ENCODE results near the gene CELF4. TPM values are rescaled to one million over a fixed set of nuclear protein-coding genes. Genes with fewer than 3 reads are reported as not detected.
A peak's percentile ranks its signal among the peaks of the same experiment; 100 is the strongest.

The CELF4 gene
- total RNA-seq, 2 experiments from 2014 or later: not detected

DNA sequence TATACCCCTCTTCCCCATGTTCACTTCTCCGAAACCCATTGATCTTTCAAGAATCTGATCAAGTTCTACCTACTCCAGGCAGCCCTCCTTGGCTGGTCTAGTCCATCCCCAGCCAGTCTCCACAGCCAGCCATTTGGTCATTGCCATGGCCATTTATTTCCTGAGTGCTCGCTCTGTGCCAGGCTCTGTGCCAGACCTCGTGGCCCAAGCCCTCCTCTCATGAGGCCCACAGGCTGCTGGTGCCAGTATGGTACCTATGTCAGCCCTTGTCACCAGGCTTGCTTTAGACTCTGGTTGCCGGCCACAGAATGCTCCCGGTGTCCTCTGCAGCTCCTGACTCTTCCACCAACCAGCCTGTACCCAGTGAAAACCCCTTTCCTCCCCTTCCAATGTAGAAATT lies 78.8 kb downstream of the CELF4 start:
- CTCF ChIA-PET: no interaction called here
- Mint-ChIP-seq H3K4me1 (peaks cover 1% of the 10 kb centered on the region), H3K9me3 (no peaks in the 10 kb centered on the region)

DNA sequence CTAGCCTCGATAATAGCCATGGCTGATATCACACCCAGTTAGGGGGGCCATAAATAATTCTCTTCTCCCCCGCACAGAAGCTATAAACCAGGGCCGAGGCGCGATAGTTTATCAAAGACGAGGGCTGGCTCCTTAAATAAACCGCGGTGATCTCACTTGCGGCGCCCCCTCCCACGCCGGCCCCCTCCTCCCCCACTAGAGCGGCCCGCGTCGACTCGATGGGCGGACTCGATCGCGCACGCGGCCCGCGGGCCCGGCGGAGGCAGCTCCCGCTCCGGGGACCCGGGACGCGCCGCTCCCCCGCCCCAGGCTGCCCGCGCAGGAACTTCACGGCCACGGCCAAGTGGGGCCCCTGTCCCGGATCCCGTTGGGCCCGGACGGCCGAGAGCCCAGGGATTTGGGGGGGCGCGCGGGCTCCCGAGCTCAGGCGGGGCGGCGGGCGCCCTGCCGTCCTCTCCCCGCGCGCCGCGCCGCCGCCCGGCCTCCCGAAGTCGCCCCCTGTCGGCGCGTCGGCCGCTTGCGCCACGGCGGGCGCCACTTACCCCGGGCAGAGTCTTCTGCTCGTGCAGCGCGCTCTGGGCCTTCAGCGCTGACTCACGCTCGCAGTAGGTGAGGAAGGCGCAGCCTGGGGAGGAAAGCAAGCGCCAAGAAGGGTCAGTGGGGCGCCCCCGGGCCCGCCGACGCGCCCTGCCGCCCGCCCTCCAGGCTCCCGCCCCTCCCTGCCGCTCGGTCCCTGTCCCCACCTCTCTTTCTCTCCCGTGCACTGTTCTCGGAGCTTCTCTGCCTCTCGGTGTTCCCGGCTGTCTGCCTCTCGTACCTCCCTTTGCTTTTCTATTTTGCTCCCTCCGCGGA lies 80.4 kb downstream of the CELF4 start:
- CTCF ChIA-PET: no interaction called here
- no peak for DNase-seq
- H3K9me3 Mint-ChIP-seq: no peaks in the 10 kb centered on the region

More for the DNA sequence above, 78.8 kb downstream of the CELF4 start:
- DNase-seq: no peak
- POLR2A ChIA-PET: no interaction called here
- no peak overlapping the region for H3K27ac Mint-ChIP-seq
- H3K27me3 Mint-ChIP-seq: peaks cover 52% of the 10 kb centered on the region
- H3K36me3 Mint-ChIP-seq (ENCODE audit: low read depth): no peaks in the 10 kb centered on the region
- no peak overlapping the region for H3K4me3 Mint-ChIP-seq

DNA sequence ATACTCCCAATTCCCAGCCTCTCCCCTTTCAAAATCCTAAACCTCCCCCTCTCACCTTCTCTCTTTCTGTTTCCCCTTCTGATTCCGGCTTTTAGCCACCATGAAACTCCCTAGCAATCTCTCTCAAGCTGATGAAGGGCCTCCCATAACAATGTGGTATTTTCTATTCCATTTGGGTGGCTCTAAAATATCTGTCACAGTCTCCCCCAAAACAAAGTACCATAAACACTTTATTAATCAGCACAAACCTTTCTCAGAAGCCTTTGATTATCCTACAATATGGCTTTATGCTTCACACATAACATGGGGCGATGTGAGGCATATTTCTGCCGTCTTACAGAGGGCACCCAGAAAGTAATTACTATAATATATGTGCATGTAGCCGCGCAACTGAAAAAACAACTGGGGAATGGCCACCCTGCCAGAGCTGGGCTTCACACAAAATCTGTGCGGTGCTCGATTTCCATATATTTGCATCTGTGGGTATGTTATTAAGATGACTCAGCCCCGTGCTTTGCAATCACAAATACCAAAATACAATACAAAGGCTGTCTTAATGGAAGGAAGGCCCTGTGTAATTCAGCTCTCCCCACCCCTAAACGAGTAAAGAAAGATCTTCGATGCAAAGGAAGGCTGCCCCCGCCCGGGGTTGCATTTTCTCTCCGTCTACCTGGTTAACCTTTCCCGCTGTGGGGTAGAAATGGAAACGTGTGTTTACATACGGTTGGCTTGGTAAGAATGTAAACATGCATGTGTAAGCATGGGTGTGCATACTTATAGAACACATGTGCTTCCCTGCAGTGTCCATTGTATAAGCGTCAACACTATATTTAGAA lies 81.4 kb downstream of the CELF4 start:
- POLR2A ChIA-PET: no interaction called here
- H3K27ac Mint-ChIP-seq: peak overlapping the region; percentile 47
- no peaks in the 10 kb centered on the region for H3K9me3 Mint-ChIP-seq
- no peaks in the 10 kb centered on the region for H3K36me3 Mint-ChIP-seq (ENCODE audit: low read depth)
- CTCF ChIA-PET: no interaction called here
- H3K4me1 Mint-ChIP-seq: peaks cover 1% of the 10 kb centered on the region
- no peak overlapping the region for H3K4me3 Mint-ChIP-seq
- H3K27me3 Mint-ChIP-seq: peaks cover 52% of the 10 kb centered on the region
- DNase-seq: no peak

More for the DNA sequence above, 80.4 kb downstream of the CELF4 start:
- Mint-ChIP-seq H3K36me3 (ENCODE audit: low read depth) (no peaks in the 10 kb centered on the region), H3K27ac (no peak overlapping the region), H3K4me1 (peaks cover 1% of the 10 kb centered on the region), H3K4me3 (no peak overlapping the region), H3K27me3 (peaks cover 52% of the 10 kb centered on the region)
- POLR2A ChIA-PET: no interaction called here

DNA sequence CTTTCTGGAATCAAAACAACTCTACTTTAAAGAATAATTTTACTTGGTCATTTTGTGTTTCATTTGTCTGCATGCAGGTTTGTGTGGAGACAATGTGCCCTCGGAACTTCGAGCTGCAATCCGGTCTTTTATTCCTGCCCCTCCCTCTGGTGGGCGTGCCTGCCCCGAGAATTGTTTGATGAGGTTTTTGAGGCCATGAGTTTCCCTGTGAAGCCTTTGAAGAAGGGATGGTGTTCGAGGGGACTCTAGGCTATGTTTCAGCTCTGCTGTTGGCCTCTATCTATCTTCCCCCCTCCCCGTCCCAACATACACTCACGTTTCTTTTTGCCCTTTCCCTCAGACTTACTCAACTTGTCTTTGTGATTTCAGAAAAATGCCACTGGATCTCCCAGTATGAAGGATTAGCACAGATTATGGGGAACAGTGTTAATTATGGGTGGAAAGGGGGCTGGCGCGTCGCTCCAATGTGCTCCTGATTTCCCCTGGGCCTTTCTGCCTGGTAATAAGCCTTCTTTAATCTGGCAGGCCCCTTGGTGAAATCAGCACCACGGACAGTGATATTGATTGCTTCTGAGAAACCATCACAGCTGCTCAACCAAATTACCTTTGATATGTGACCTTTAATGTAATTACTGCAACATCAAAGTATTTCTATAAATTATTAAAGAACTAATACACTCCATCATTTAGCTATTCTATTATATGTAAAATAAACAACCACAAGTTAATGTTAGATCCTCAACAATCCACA lies 82.2 kb downstream of the CELF4 start:
- Mint-ChIP-seq H3K36me3 (ENCODE audit: low read depth) (no peaks in the 10 kb centered on the region), H3K4me3 (no peak overlapping the region), H3K27ac (no peak overlapping the region), H3K4me1 (peaks cover 1% of the 10 kb centered on the region), H3K27me3 (peaks cover 50% of the 10 kb centered on the region), H3K9me3 (no peaks in the 10 kb centered on the region)
- ChIA-PET CTCF (no interaction called here), POLR2A (no interaction called here)
- peak; percentile 14 for DNase-seq

DNA sequence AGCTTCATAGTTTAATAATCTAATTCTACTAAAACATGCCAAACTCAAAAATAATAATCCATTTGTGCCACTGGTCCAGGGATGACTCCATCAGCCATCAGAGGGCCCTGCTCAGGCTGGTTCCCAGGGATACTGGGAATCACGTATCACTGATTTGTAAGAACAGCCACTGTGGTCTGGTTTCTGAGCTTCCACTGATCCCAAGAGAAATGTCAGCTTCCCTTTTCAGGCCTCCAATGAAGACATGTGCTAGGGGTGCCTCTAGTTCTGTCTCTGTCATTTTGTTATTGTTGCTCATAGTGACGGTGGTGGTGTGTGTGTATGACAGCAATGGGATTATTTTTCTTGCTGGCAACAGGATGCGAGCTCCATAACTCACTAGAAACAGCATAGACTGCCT lies 83.2 kb downstream of the CELF4 start:
- ChIA-PET POLR2A (no interaction called here), CTCF (no interaction called here)
- no peak overlapping the region for H3K4me3 Mint-ChIP-seq
- no peaks in the 10 kb centered on the region for H3K9me3 Mint-ChIP-seq
- peaks cover 42% of the 10 kb centered on the region for H3K27me3 Mint-ChIP-seq
- H3K4me1 Mint-ChIP-seq: peaks cover 1% of the 10 kb centered on the region
- no peaks in the 10 kb centered on the region for H3K36me3 Mint-ChIP-seq (ENCODE audit: low read depth)
- no peak for DNase-seq
- H3K27ac Mint-ChIP-seq: no peak overlapping the region

DNA sequence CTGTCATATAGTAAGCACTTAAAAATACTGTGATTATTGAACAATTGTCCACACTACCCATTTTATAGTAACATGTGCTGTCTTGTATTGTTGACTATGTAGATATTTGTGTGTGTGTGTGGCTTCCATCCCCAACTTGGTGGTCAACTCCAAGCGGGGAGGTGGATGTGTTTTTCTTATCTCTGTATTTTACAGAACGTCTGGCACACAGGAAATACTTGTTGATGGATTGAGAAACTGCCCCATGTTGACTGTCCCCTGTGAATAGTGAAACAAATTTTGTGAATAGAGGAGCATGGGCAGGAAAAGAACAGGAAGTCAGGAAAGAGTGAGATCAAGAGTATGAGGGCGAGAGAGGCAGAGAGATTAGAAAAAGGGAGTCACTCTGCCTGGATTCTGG lies 83.6 kb downstream of the CELF4 start:
- POLR2A ChIA-PET: no interaction called here

DNA sequence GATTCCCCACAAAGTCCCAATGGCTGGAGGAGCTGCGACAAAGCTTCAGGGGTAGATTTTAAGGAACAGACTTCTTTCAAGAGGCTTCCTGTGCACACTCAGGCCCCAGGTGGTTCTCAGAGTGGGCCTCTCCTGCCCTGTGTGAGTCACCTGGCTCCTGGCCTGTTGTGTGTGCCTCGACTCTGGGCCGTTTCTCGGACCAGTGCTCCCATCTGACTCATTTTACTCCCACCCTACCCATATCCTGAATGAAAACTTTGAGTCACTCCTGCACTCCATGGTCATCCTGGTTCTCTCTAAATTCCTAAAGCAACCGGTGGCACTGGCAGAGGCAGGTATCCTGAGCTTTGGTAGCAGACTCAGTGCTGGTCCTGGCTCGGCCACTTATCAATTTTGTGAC lies 84.1 kb downstream of the CELF4 start:
- Mint-ChIP-seq H3K27me3 (peaks cover 32% of the 10 kb centered on the region), H3K27ac (no peak overlapping the region), H3K4me3 (no peak overlapping the region), H3K9me3 (no peaks in the 10 kb centered on the region), H3K36me3 (ENCODE audit: low read depth) (no peaks in the 10 kb centered on the region), H3K4me1 (peaks cover 1% of the 10 kb centered on the region)
- POLR2A ChIA-PET: no interaction called here
- CTCF ChIA-PET: no interaction called here
- no peak for DNase-seq

More for the DNA sequence above, 83.6 kb downstream of the CELF4 start:
- Mint-ChIP-seq H3K36me3 (ENCODE audit: low read depth) (no peaks in the 10 kb centered on the region), H3K27me3 (peaks cover 37% of the 10 kb centered on the region), H3K27ac (no peak overlapping the region), H3K4me3 (no peak overlapping the region), H3K4me1 (peaks cover 1% of the 10 kb centered on the region), H3K9me3 (no peaks in the 10 kb centered on the region)
- no peak for DNase-seq
- CTCF ChIA-PET: no interaction called here

DNA sequence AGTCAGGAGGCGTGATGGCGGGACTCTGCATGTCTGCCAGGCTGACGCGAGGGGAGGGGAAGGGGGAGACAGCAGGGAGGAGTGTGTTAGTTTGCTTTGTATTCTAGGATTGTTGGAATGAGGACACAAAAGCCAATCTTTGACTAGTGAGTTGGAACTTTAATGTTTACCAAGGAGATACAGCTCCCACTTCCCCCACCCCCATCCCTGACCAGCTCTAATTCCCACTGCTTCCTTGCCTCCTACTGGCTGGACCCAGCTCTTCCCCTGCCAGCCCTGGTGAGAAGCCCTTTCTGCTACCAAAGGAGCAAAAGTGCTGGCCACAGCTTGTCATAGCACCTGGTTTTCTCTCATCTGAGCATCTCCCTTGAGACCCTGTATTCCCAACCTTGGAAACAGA lies 84.5 kb downstream of the CELF4 start:
- H3K4me1 Mint-ChIP-seq: peaks cover 1% of the 10 kb centered on the region
- H3K9me3 Mint-ChIP-seq: no peaks in the 10 kb centered on the region
- POLR2A ChIA-PET: no interaction called here
- H3K27ac Mint-ChIP-seq: no peak overlapping the region
- H3K36me3 Mint-ChIP-seq (ENCODE audit: low read depth): no peaks in the 10 kb centered on the region
- H3K27me3 Mint-ChIP-seq: peaks cover 28% of the 10 kb centered on the region
- DNase-seq: no peak
- CTCF ChIA-PET: no interaction called here
- H3K4me3 Mint-ChIP-seq: no peak overlapping the region

DNA sequence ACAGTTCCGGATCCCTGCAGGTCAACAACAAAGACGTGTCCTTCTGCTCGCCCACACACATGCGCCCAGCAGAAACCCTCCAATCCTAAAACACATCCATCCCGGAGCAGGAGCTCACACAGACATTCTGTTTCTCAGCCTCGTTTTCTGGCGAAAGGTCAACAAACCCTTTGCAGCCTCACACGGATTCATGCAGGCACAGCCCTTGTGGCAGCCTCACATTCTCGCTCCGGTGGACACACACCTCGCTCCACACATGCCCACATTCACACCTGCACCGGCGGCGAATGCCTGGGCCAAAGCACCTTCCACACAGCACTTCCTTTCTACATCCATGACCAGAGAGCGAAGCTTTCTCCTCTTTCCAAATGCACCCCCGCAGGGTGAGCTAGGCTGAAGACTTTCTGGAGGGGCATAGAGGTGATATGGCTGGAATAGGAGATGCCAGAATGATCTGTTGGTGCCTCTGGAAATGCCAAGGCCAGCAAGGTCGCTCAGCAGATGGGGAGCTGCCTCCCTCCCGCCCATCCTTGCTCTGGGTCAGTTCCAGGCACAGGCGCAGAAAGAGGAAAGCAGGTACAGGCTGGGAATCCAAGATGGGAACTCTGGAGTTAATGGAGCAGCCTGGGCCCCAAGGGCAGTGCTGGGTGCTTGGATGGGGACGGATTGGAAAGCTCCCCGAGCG lies 88.8 kb downstream of the CELF4 start:
- CTCF ChIA-PET: no interaction called here
- Mint-ChIP-seq H3K27me3 (no peaks in the 10 kb centered on the region), H3K4me3 (no peak overlapping the region), H3K4me1 (no peaks in the 10 kb centered on the region), H3K27ac (no peak overlapping the region), H3K36me3 (ENCODE audit: low read depth) (no peaks in the 10 kb centered on the region), H3K9me3 (no peaks in the 10 kb centered on the region)
- POLR2A ChIA-PET: no interaction called here
- no peak for DNase-seq

DNA sequence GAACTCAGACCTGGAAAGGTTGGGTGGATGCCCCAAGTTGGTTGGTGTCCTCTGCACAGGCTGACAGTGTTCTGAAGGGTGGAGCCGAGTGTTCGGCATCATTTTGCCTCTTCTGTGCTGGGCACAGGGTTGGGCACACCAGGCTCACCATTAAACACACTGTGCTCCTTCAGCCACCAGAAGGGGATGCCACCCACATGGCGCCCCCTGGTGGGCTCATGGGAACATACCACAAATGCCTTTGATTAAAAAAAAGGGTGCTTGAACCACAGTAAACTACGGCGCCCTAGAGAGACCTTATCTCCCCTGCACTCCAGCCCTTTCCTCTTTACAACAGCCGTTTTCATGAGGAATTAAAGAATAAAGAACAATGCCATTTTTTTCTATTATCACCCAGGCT lies 89.4 kb downstream of the CELF4 start:
- peak; percentile 20 for DNase-seq
- POLR2A ChIA-PET: no interaction called here

DNA sequence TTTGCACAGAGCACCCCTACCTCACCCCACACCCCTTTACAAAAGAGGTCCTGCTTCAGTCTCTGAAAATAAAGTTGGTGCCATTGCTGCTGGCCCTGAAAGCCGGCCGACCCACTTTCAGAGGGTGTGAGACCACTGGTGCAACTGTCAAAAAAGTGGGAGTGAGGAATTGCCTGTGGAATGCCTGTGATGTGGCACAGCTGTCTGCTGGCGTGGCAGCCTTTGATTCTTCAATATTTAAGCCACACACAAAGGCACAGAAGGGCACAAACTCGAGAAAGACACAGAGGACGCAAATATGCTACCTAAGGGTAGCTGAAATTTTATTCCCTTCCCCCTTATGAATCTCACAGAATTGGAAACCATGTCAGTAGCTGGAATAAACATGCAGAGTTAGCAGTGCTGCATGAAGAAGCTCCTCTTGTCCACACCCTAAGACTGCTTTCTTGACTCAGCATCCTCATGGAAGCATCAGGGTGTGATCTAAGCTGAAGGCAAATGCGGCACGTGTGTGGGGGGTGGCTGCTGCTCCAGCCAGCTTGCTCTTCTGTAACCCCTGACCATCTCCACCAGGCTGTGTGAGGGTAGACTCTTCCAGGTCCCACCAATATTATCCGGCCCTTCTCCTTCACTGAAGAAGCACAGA lies 92.3 kb downstream of the CELF4 start:
- no peak overlapping the region for H3K4me3 Mint-ChIP-seq
- ChIA-PET POLR2A (no interaction called here), CTCF (no interaction called here)
- no peak overlapping the region for H3K27ac Mint-ChIP-seq
- DNase-seq: no peak
- no peaks in the 10 kb centered on the region for H3K36me3 Mint-ChIP-seq (ENCODE audit: low read depth)
- no peaks in the 10 kb centered on the region for H3K27me3 Mint-ChIP-seq
- no peaks in the 10 kb centered on the region for H3K9me3 Mint-ChIP-seq
- no peaks in the 10 kb centered on the region for H3K4me1 Mint-ChIP-seq

More for the DNA sequence above, 89.4 kb downstream of the CELF4 start:
- no peak overlapping the region for H3K4me3 Mint-ChIP-seq
- H3K9me3 Mint-ChIP-seq: no peaks in the 10 kb centered on the region
- no peak overlapping the region for H3K27ac Mint-ChIP-seq
- H3K36me3 Mint-ChIP-seq (ENCODE audit: low read depth): no peaks in the 10 kb centered on the region
- H3K27me3 Mint-ChIP-seq: no peaks in the 10 kb centered on the region
- CTCF ChIA-PET: no interaction called here
- no peaks in the 10 kb centered on the region for H3K4me1 Mint-ChIP-seq

DNA sequence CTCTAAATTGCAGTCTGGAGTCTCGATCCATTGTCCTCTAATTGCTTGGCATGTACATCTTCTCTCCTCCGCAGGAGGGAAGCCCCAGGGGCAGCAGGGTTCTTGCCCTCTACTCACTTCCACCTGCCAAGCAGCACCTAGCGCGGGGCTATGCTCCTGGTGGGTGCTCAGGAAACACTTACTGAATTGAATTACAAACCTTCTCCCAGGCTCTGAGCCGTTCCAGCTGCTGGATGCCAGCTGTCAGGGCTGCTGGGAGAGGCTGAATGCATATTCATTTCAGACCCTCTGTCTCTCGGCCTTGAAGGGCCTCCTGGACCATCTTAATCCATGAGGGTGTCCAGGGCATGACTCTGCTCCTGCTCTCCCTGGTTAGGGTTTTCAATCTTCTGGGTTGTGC lies 94.0 kb downstream of the CELF4 start:
- POLR2A ChIA-PET: no interaction called here
- Mint-ChIP-seq H3K4me3 (no peak overlapping the region), H3K9me3 (no peaks in the 10 kb centered on the region), H3K4me1 (no peaks in the 10 kb centered on the region), H3K27ac (no peak overlapping the region), H3K27me3 (no peaks in the 10 kb centered on the region), H3K36me3 (ENCODE audit: low read depth) (no peaks in the 10 kb centered on the region)
- DNase-seq: no peak
- CTCF ChIA-PET: no interaction called here

Data from activated CD4-positive, alpha-beta T cell treated with anti-CD3 and anti-CD28 coated beads, Interleukin-2, amount 10 ng/mL, durations not matched to agents 7 days and 5 days (primary cell).